ENCODE measurements around the gene INHBB.

INHBB gene

DNA sequence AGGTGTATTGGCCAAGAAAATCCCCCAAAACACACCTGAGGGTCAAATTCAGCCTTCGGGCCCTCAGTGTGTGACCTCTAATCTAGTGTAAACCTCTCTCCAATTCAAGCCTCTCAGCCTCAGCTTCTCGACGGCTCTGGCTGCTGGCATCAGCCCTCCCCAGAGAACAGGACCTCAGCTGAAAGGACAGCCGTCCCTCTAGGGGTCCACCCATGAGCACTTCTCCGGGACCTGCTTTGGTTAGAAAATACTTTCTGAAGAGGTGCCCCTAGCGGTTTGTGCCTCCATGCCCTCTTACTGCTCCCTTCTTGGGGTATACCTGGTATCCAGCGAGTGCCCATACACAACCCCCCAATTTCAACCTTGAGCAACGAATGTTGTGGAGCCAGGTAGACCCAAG is 48.8 kb downstream of the INHBB start:
- DNase-seq (ENCODE audit: low read depth): no peak
- no peak overlapping the region for H3K4me3 ChIP-seq (ENCODE audit: control insufficient read depth, low read depth, low read length)
- no peak for TF ChIP-seq CTCF (IDR thresholded peaks at IDR 0.05; ENCODE audit: control insufficient read depth, insufficient read depth, low read depth, low read length, missing control alignments)

DNA sequence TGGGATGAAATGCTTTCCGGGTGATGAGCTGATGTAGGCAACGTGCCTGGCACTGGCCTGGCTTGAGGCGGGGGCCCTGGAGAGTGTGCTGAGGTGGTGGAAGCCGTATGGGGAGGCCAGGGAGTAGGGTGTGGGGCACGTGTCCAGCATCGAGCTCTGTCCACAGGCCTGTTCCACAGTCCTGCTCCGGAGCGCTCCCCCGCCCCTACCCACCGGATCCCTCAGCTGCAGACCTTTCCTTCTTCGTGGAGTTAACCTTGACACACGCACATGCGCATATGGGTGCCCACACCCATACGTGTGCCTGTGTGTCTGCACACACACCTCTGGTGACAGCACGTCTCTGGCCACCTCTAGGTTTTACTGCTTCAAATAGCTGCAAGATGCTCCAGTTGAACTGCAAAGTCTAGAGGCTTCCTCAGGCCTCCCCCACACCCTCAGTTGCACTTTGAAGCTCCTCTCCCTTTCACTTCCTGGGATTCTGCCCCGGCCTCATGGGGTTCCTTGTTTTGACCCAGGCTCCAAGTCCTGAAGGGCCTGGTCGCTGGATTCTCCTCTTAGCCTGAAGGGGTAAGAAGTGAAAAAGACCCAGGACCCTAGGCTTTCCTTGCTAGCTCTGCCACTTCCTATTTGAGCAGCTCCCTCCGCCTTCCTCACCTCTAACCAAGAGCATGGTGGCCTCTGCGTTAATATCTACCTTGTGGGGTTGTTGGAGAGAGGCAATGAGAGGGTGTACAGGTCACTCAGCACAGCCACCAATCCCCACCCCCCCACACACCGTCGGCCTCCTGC is 49.5 kb downstream of the INHBB start:
- no peak for TF ChIP-seq CTCF (IDR thresholded peaks at IDR 0.05; ENCODE audit: control insufficient read depth, insufficient read depth, low read depth, low read length, missing control alignments)
- no peak overlapping the region for H3K4me3 ChIP-seq (ENCODE audit: control insufficient read depth, low read depth, low read length)

DNA sequence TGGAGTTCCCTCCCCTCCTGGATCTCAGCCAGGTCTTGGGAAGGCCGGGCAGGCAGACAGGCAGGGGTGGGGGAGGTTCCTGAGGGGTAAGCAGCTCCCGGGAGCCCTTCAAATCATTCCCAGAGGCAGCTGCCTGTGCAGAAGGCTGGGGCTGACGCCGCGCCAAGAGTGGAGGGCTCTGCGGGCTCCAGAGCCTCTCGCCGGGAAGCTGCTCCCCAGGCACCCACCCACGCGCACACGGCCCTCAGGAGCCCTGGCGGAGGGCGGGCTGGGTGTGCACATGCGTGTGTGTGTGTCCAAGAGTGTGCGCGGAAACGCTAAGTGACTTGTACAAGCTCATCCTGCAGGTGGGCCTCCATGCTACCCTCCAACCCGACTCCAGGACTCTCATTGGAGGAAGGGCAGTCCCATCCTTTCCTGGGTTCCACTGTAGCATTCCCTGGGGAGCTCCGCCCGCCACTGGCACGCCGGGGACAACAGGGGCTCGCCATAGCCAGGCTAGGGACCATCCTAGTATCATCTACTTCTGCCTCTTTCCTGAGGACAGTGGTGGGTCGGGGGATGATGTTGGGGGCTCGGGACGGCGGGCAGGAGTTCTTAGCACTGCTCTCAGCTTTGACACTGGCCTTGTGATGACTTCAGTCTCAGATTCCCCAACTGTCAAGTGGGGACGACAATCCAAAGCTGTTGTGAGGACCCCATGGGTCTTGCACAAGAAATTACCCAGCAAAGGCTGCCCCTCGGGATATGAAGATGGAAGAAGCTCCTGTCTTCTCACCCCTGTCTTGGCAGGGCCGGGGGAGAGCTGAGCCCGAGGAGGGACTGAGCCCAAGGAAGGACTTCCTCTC is 50.3 kb downstream of the INHBB start:
- TF ChIP-seq CTCF (IDR thresholded peaks at IDR 0.05; ENCODE audit: control insufficient read depth, insufficient read depth, low read depth, low read length, missing control alignments): no peak
- H3K4me3 ChIP-seq (ENCODE audit: control insufficient read depth, low read depth, low read length): no peak overlapping the region
- DNase-seq (ENCODE audit: low read depth): no peak

More for the DNA sequence above, 49.5 kb downstream of the INHBB start:
- no peak for DNase-seq (ENCODE audit: low read depth)

DNA sequence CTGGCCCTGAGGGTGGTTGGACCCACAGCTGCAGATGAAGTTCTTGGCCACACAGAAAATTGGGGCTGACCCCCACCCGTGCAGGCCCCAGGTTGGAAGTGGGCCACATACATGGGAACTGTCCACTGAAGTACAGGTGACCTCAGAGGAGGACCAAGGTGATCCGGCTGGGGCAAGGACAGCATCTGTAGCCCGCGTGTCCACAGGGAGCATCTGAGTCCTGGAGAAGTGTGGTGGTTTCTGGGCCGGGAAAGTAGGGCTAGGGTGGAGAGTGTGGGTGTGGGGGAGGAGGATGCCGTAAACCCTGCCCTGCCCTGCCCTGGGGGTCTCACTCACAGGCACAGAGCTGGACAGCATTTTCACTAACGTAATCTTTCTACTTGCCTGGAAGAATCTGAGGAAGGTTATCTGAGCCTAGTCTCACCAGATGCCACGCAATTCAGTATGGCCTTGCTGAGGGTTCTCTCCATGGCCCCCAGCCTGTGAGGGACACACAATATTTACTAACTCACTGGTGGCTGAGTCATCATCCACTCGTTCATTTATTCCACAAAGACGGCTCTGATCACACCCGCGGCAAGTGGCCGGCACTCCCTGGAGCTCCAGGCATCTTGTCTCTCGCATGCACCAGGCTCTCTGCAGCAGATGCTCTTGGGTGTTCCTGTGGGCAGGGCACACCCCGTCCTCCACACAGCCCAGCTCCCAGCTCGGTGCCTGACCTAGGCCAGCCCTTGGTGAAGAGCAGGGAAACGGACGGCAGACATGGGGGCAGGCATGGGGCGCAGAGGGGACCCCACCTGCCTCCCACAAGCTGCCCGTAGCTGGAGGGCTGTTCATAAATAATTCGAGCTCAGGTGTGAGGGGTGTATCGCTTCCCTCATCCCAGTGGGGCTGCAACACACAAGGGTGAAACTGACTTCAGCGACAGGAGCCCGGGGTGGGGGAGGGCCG is 51.2 kb downstream of the INHBB start:
- DNase-seq (ENCODE audit: low read depth): no peak
- no peak for TF ChIP-seq CTCF (IDR thresholded peaks at IDR 0.05; ENCODE audit: control insufficient read depth, insufficient read depth, low read depth, low read length, missing control alignments)
- no peak overlapping the region for H3K4me3 ChIP-seq (ENCODE audit: control insufficient read depth, low read depth, low read length)

DNA sequence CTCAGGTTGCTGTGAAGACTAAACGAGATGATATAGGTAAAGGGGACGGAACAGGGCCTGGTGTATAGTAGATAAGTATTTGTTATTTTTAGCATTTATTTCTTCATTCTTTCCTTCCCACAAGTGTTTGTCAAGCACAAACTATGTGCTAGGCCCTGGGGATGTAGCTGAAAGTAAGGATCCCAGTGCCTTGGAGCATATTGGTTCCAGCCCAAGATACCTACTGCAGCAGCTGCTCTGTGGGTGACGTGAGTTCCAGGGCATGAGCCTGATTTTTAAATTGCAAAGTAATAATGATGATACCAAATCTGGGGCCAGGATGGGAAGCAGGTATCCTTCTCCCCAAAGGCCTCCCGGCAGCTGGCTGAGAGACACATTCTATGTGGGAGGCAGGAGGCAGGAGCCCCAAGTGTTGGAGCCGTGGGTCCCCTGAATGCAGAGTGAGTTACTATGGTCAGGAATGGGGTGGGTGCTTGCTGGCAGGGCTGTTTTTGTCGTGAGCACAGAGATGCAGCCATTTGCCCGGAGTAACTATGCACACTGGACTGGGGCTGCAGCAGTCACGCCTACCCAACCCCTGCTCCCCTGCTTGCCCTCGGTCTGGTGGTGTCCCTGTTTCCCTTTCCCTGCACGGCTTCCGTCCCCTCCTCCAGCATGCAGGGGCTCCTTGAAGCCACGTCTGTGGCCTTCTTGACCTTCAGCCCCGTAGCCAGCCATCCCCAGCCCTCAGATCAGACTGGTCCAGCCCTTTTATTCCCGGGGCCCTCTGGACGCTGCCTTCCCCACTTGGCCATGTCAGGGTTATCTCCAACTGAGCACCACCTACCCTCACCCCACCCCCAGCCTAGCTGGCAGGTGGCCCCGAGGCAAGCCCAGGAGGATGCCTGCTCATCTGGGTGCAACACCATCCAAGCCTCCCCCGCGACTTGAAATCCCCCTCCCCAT is 52.4 kb downstream of the INHBB start:
- no peak for TF ChIP-seq CTCF (IDR thresholded peaks at IDR 0.05; ENCODE audit: control insufficient read depth, insufficient read depth, low read depth, low read length, missing control alignments)
- peak; percentile 40 for DNase-seq (ENCODE audit: low read depth)
- H3K4me3 ChIP-seq (ENCODE audit: control insufficient read depth, low read depth, low read length): no peak overlapping the region

Data from AG09309 (cell line).